SK-N-SH (cell line): ENCODE results near the gene RNF11. TPM values are rescaled to one million over a fixed set of nuclear protein-coding genes. Genes with fewer than 3 reads are reported as not detected.

ENCODE experiments used
- CTCF ChIA-PET: fragments of 300-600, 350-600 bp; formaldehyde crosslinking; extraction: SDS; loops from one replicate; lab custom pipeline; 2021; lab: Yijun Ruan, JAX
- POLR2A ChIA-PET: fragments of 350-600 bp; sonication (Branson Sonifier 250); formaldehyde crosslinking; extraction: SDS; loops from one replicate; lab custom pipeline; 2020; ENCODE audit warnings: antibody characterized with exemption, inconsistent platforms; lab: Yijun Ruan, JAX
- DNase-seq: peaks from one replicate; pipeline ENCODE4 v3.0.0; 2012
- H2AFZ ChIP-seq: fragments of 200-600 bp; sonication (generic); 2 replicates; pipeline ENCODE4 v1.8.1; 2016; ENCODE audit warnings: antibody characterized with exemption, mild to moderate bottlenecking, low read depth
- H3F3A ChIP-seq: fragments of 200-600 bp; sonication (generic); replicated peaks from 2 replicates; pipeline ENCODE3; 2016; ENCODE audit warnings: antibody characterized with exemption, mild to moderate bottlenecking; ENCODE audit not compliant: insufficient read depth
- H3K27ac ChIP-seq, 2 experiments: fragments of 200-500 bp in 1 of 2; fragments of 200-600 bp in 1 of 2; sonication (Bioruptor generic) in 1 of 2; sonication (generic), shearing (Covaris generic) in 1 of 2; 2 replicates each; pipeline versions ENCODE4 v1.5.1 to v1.6.1; 2014 to 2016; ENCODE audit warnings: low read depth in 2 of 2, inconsistent platforms in 1 of 2, low read length in 1 of 2, mild to moderate bottlenecking in 1 of 2, mixed read lengths in 1 of 2
- H3K27me3 ChIP-seq: fragments of 200-600 bp; sonication (generic), shearing (Covaris generic); 2 replicates; pipeline ENCODE4 v1.6.1; 2016; ENCODE audit warnings: mixed run types; ENCODE audit not compliant: insufficient read depth
- H3K36me3 ChIP-seq, 2 experiments: fragments of 200-500 bp in 1 of 2; fragments of 200-600 bp in 1 of 2; sonication (Bioruptor generic) in 1 of 2; sonication (generic) in 1 of 2; replicated peaks in 1 of 2; 2 replicates each; pipeline versions ENCODE3 to v1.5.1; 2014 to 2016; ENCODE audit warnings: low read length in 1 of 2, mild to moderate bottlenecking in 1 of 2; ENCODE audit not compliant: insufficient read depth in 2 of 2, control insufficient read depth in 1 of 2
- H3K4me1 ChIP-seq, 2 experiments: fragments of 200-500 bp in 1 of 2; fragments of 200-600 bp in 1 of 2; sonication (Bioruptor generic) in 1 of 2; sonication (generic), shearing (Covaris generic) in 1 of 2; 2 replicates each; pipeline versions ENCODE4 v1.5.1 to v1.6.1; 2014 to 2016; ENCODE audit warnings: low read depth in 1 of 2, low read length in 1 of 2, mixed run types in 1 of 2; ENCODE audit not compliant: insufficient read depth in 2 of 2, control insufficient read depth in 1 of 2
- H3K4me2 ChIP-seq: fragments of 200-600 bp; sonication (generic), shearing (Covaris generic); 2 replicates; pipeline ENCODE4 v1.6.1; 2017; ENCODE audit warnings: mixed run types
- H3K4me3 ChIP-seq, 2 experiments: fragments of 200-500 bp in 1 of 2; fragments of 200-600 bp in 1 of 2; sonication (Bioruptor generic) in 1 of 2; sonication (generic), shearing (Covaris generic) in 1 of 2; 2 replicates each; pipeline versions ENCODE4 v1.5.1 to v1.8.1; 2014 to 2016; ENCODE audit warnings: low read depth in 2 of 2, inconsistent platforms in 1 of 2, low read length in 1 of 2, mild to moderate bottlenecking in 1 of 2, mixed read lengths in 1 of 2, moderate library complexity in 1 of 2
- H3K79me2 ChIP-seq: fragments of 200-600 bp; sonication (generic); 2 replicates; pipeline ENCODE4 v1.8.1; 2017; ENCODE audit warnings: mild to moderate bottlenecking; ENCODE audit not compliant: insufficient read depth
- H3K9ac ChIP-seq: fragments of 200-600 bp; sonication (generic); 2 replicates; pipeline ENCODE4 v1.6.1; 2017; ENCODE audit warnings: mixed run types
- H3K9me2 ChIP-seq: fragments of 200-600 bp; sonication (generic); 2 replicates; pipeline ENCODE4 v1.6.1; 2017; ENCODE audit warnings: mixed run types
- H3K9me3 ChIP-seq: fragments of 200-600 bp; sonication (generic); 2 replicates; pipeline ENCODE4 v1.6.1; 2017; ENCODE audit warnings: mixed run types, mild to moderate bottlenecking, moderate library complexity
- H4K20me1 ChIP-seq: fragments of 200-600 bp; sonication (generic); 2 replicates; pipeline ENCODE4 v1.6.1; 2017; ENCODE audit warnings: mild to moderate bottlenecking, mixed run types; ENCODE audit not compliant: insufficient read depth
- CHD2 ChIP-seq: fragments of 150-350 bp; IDR thresholded peaks from 2 replicates; pipeline ENCODE4 v1.6.1; 2018; ENCODE audit warnings: low read length; ENCODE audit not compliant: partially characterized antibody
- ELF1 ChIP-seq: IDR thresholded peaks from 2 replicates; pipeline ENCODE4 v1.4.0; 2012
- FOSL2 ChIP-seq: IDR thresholded peaks from 2 replicates; pipeline ENCODE4 v1.4.0; 2012; ENCODE audit warnings: low read depth, mild to moderate bottlenecking, moderate library complexity, borderline replicate concordance
- GATA2 ChIP-seq: sonication (generic); formaldehyde crosslinking; IDR thresholded peaks from 2 replicates; pipeline ENCODE4 v1.5.0; 2020; ENCODE audit warnings: mild to moderate bottlenecking, missing genetic modification reagents
- IRF3 ChIP-seq: fragments of 150-350 bp; IDR thresholded peaks from 2 replicates; pipeline ENCODE4 v1.6.1; 2016; ENCODE audit warnings: mild to moderate bottlenecking, low read depth, low read length
- JUND ChIP-seq: IDR thresholded peaks from 2 replicates; pipeline ENCODE4 v1.4.0; 2012
- NFIC ChIP-seq: IDR thresholded peaks from 2 replicates; pipeline ENCODE4 v1.4.0; 2012; ENCODE audit warnings: borderline replicate concordance
- PBX3 ChIP-seq: IDR thresholded peaks from 2 replicates; pipeline ENCODE4; 2012
- RCOR1 ChIP-seq: fragments of 150-350 bp; IDR thresholded peaks from 2 replicates; pipeline ENCODE4 v1.6.1; 2017; ENCODE audit warnings: antibody characterized with exemption, low read length
- REST ChIP-seq: IDR thresholded peaks from 2 replicates; pipeline ENCODE4 v1.6.1; 2012; ENCODE audit warnings: mild to moderate bottlenecking, low read depth, low read length, moderate library complexity
- RXRA ChIP-seq: IDR thresholded peaks from 2 replicates; pipeline ENCODE4 v1.4.0; 2012; ENCODE audit warnings: low read depth, mild to moderate bottlenecking, borderline replicate concordance
- SMC3 ChIP-seq: IDR thresholded peaks from 2 replicates; pipeline ENCODE4 v1.6.1; 2012; ENCODE audit warnings: low read depth, low read length, improper control_type of control experiment
- TAF1 ChIP-seq: IDR thresholded peaks from 2 replicates; pipeline ENCODE4 v1.6.1; 2012; ENCODE audit warnings: low read depth, mild to moderate bottlenecking, low read length, moderate library complexity, borderline replicate concordance
- TCF12 ChIP-seq: IDR thresholded peaks from 2 replicates; pipeline ENCODE4 v1.4.0; 2012
- TEAD4 ChIP-seq: IDR thresholded peaks from 2 replicates; pipeline ENCODE4 v1.4.0; 2012; ENCODE audit warnings: mild to moderate bottlenecking, borderline replicate concordance; ENCODE audit not compliant: insufficient read depth
- USF2 ChIP-seq: fragments of 150-350 bp; IDR thresholded peaks from 2 replicates; pipeline ENCODE4 v1.6.1; 2017; ENCODE audit warnings: antibody characterized with exemption, low read length, low read depth, borderline replicate concordance
- YY1 ChIP-seq: IDR thresholded peaks from 2 replicates; pipeline ENCODE4 v1.4.0; 2012; ENCODE audit warnings: low read depth, mild to moderate bottlenecking
- WGBS: methylation state at CpG from one replicate; pipeline ENCODE4 v1.1.6; 2017; ENCODE audit warnings: low lambda C conversion rate; 5-methylcytosine and 5-hydroxymethylcytosine counted together
- polyA plus RNA-seq, 3 experiments: library from polyadenylated mRNA; depleted of rRNA; stranded (reverse); fragments of >200 nt; gene quantifications; 2 replicates each; pipeline ENCODE4 v1.2.3, GENCODE V29; 2012

The RNF11 gene
- polyA plus RNA-seq, 1 of the 3 experiments (the other 2 are of a cell fraction) = 62.5 TPM

GRCh38 chr1:51214615-51215131, 21.4 kb upstream of the RNF11 start (continued):
- TF ChIP-seq RXRA (no peak), FOSL2 (peak; percentile 16; the same call in 1 of the 2 replicates), CHD2 (no peak), SMC3 (no peak), TAF1 (no peak), ELF1 (no peak), TEAD4 (no peak), USF2 (no peak), RCOR1 (no peak), YY1 (no peak), PBX3 (peak; percentile 57), REST (no peak), JUND (0 out of 2 replicates have a peak, but pooled peaks have one; percentile 31), TCF12 (peak; percentile 29; the same call in 1 of the 2 replicates)

- Histone ChIP-seq H3K9me3 (no peaks in the 10 kb centered on the region), H4K20me1 (no peaks in the 10 kb centered on the region), H3K9me2 (no peaks in the 10 kb centered on the region), H3K4me2 (0 out of 2 replicates have a peak overlapping the region, but pooled peaks have one; percentile 2), H3K4me3 (no peak overlapping the region), H3K27ac (no peak overlapping the region; a peak in 1 of 4 replicates), H3K27me3 (no peaks in the 10 kb centered on the region), H3K9ac (no peak overlapping the region), H2AFZ (peak overlapping the region; percentile 55; the same call in 1 of the 2 replicates), H3K79me2 (no peaks in the 10 kb centered on the region), H3F3A (peaks cover 9% of the 10 kb centered on the region), H3K36me3 (no peaks in the 10 kb centered on the region)
- CTCF ChIA-PET = interaction anchor here (0.8 to 2.1 kb wide), 4 partner anchors 23 to 26 kb away, joined by 3 to 5 read pairs (median 4); no protein-coding TSS in a partner anchor
- 91% methylated on average over 1 of the region's 1 CpG for WGBS
- DNase-seq = no peak
- TF ChIP-seq GATA2 (CRISPR knock-in tag) = no peak
- no peak for TF ChIP-seq NFIC
- no peak for TF ChIP-seq IRF3
- TF ChIP-seq TAF1 = no peak
- TF ChIP-seq, all 33 proteins: peak for 0
- peaks cover 0 to 9% of the 10 kb centered on the region in 2 experiments; a peak in 1 of 4 replicates for H3K4me1 ChIP-seq
- POLR2A ChIA-PET = no interaction called here
Observed at GRCh38 chr1:51215169-51215568, 20.9 kb upstream of the RNF11 start.
